ENCODE measurements around the gene KRTAP10-1.

KRTAP10-1 gene

GRCh38 chr21:44517175-44517899 lies 22.7 kb downstream of the KRTAP10-1 start:
- H3K4me3 ChIP-seq (replicated peaks; ENCODE audit: low read depth, low read length), result no peak overlapping the region
- TF ChIP-seq CTCF (IDR thresholded peaks at IDR 0.05; ENCODE audit: low read length, missing control alignments), result no peak
- DNase-seq (ENCODE audit: low read depth), result no peak

- no peak for TF ChIP-seq CTCF (IDR thresholded peaks at IDR 0.05; ENCODE audit: low read length, missing control alignments)
- H3K4me3 ChIP-seq (replicated peaks; ENCODE audit: low read depth, low read length), result no peak overlapping the region
- no peak for DNase-seq (ENCODE audit: low read depth)
Measured at GRCh38 chr21:44516828-44517174, 23.2 kb downstream of the KRTAP10-1 start.

GRCh38 chr21:44516342-44516741 lies 23.7 kb downstream of the KRTAP10-1 start:
- no peak for TF ChIP-seq CTCF (IDR thresholded peaks at IDR 0.05; ENCODE audit: low read length, missing control alignments)
- no peak overlapping the region for H3K4me3 ChIP-seq (replicated peaks; ENCODE audit: low read depth, low read length)
- DNase-seq (ENCODE audit: low read depth), result no peak

- TF ChIP-seq CTCF (IDR thresholded peaks at IDR 0.05; ENCODE audit: low read length, missing control alignments), result no peak
- DNase-seq (ENCODE audit: low read depth), result no peak
Measured at GRCh38 chr21:44515359-44516165, 24.4 kb downstream of the KRTAP10-1 start.

GRCh38 chr21:44514746-44515358 lies 25.1 kb downstream of the KRTAP10-1 start:
- TF ChIP-seq CTCF (IDR thresholded peaks at IDR 0.05; ENCODE audit: low read length, missing control alignments), result no peak
- DNase-seq (ENCODE audit: low read depth), result no peak
- H3K4me3 ChIP-seq (replicated peaks; ENCODE audit: low read depth, low read length), result no peak overlapping the region

More at GRCh38 chr21:44515359-44516165, 24.4 kb downstream of the KRTAP10-1 start:
- H3K4me3 ChIP-seq (replicated peaks; ENCODE audit: low read depth, low read length), result no peak overlapping the region

- no peak overlapping the region for H3K4me3 ChIP-seq (replicated peaks; ENCODE audit: low read depth, low read length)
- no peak for TF ChIP-seq CTCF (IDR thresholded peaks at IDR 0.05; ENCODE audit: low read length, missing control alignments)
Measured at GRCh38 chr21:44514218-44514520, 25.8 kb downstream of the KRTAP10-1 start.

More at GRCh38 chr21:44514218-44514520, 25.8 kb downstream of the KRTAP10-1 start:
- no peak for DNase-seq (ENCODE audit: low read depth)

All from fibroblast of pulmonary artery (primary cell).